Ishikawa (cell line): ENCODE data around the gene MXRA8.

Experiments
- CREB1 ChIP-seq: IDR thresholded peaks from 2 replicates; pipeline ENCODE4 v1.6.1; 2012; ENCODE audit warnings: low read depth
- EGR1 ChIP-seq: IDR thresholded peaks from 2 replicates; pipeline ENCODE4 v1.6.1; 2012
- NFIC ChIP-seq: IDR thresholded peaks from 2 replicates; pipeline ENCODE4 v1.6.1; 2012
- TAF1 ChIP-seq: IDR thresholded peaks from 2 replicates; pipeline ENCODE4 v1.6.1; 2012; ENCODE audit warnings: low read depth, mild to moderate bottlenecking
- TEAD4 ChIP-seq: IDR thresholded peaks from 2 replicates; pipeline ENCODE4 v1.6.1; 2012
- YY1 ChIP-seq: IDR thresholded peaks from 2 replicates; pipeline ENCODE4 v1.6.1; 2012; ENCODE audit warnings: low read depth
- TF ChIP-seq, protein P1 (sequence below): IDR thresholded peaks from 2 replicates; pipeline ENCODE4 v1.6.1; 2012
- TF ChIP-seq, protein P2 (sequence below): IDR thresholded peaks from 2 replicates; pipeline ENCODE4 v1.6.1; 2012; ENCODE audit warnings: low read depth, mild to moderate bottlenecking

DNA sequence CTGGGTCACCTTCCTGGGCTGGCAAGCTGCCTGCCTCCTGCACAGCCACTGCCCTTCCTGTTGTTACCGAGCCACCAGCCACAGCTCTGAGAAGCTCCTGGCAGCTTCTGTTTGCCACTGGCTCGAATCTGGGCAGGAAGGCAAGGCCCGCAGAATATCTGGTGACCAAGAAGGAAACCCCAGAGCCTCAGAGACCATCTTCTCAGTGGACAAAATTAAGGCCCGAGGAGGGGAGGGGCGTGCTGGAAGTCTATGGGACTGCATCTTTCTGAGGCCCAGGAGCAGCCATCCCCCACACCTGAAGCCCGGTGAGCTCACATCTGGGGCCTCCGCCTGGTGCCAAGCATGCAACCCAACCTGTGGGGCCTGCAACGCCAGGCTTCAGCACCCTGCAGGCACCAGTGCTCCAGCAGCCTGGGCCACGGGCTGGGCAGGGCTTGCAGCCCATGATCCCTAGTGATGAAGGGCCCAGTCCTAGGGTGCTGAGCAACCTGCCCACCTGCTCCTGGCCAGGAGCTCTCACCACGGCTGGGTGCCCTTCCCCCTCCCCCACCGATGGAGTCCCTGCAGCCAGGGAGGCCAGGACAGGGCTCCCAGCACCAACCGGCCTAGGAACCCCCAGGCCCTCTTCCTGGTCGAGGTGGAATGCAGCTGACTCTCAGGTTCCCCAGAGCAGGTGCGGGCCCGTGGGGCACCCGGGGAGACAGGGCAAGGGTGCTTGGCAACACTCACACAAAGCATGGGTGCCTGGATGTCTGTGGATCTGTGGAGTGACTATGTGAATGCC is 32.9 kb downstream of the MXRA8 start:
- TF ChIP-seq CREB1 (no peak), TAF1 (no peak), TEAD4 (no peak), YY1 (no peak), NFIC (no peak), EGR1 (no peak)
- TF ChIP-seq, protein P1, sequence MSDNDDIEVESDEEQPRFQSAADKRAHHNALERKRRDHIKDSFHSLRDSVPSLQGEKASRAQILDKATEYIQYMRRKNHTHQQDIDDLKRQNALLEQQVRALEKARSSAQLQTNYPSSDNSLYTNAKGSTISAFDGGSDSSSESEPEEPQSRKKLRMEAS, result no peak
- TF ChIP-seq, protein P2, sequence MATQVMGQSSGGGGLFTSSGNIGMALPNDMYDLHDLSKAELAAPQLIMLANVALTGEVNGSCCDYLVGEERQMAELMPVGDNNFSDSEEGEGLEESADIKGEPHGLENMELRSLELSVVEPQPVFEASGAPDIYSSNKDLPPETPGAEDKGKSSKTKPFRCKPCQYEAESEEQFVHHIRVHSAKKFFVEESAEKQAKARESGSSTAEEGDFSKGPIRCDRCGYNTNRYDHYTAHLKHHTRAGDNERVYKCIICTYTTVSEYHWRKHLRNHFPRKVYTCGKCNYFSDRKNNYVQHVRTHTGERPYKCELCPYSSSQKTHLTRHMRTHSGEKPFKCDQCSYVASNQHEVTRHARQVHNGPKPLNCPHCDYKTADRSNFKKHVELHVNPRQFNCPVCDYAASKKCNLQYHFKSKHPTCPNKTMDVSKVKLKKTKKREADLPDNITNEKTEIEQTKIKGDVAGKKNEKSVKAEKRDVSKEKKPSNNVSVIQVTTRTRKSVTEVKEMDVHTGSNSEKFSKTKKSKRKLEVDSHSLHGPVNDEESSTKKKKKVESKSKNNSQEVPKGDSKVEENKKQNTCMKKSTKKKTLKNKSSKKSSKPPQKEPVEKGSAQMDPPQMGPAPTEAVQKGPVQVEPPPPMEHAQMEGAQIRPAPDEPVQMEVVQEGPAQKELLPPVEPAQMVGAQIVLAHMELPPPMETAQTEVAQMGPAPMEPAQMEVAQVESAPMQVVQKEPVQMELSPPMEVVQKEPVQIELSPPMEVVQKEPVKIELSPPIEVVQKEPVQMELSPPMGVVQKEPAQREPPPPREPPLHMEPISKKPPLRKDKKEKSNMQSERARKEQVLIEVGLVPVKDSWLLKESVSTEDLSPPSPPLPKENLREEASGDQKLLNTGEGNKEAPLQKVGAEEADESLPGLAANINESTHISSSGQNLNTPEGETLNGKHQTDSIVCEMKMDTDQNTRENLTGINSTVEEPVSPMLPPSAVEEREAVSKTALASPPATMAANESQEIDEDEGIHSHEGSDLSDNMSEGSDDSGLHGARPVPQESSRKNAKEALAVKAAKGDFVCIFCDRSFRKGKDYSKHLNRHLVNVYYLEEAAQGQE, result no peak
